ENCODE data around the gene MAN1A1.

Gene MAN1A1

GRCh38 chr6:119324718-119325117 is 24.8 kb downstream of the MAN1A1 start:
- DNase-seq, result no peak

DNA sequence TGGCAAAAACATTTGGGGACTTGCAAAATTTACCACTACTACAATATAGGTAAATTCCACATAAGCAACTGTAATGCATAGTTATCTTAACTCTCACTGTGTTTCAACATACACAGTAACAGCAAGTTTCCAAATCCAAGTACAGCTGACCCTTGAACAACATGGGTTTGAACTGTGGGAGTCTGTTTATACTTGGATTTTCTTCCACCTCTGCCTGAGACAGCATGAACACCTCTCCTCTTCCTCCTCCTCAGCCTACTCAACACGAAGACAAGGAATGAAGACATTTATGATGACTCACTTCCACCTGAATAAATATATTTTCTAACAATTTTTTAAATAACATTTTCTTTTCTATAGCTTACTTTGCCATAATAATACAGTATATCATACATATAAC is 25.6 kb downstream of the MAN1A1 start:
- DNase-seq, result no peak

GRCh38 chr6:119323478-119323877 is 26.1 kb downstream of the MAN1A1 start:
- no peak for DNase-seq

- no peak for DNase-seq
Measured at GRCh38 chr6:119322715-119323350, 26.7 kb downstream of the MAN1A1 start.

- DNase-seq, result no peak
Measured at GRCh38 chr6:119322034-119322433, 27.5 kb downstream of the MAN1A1 start.

- DNase-seq, result no peak
Measured at GRCh38 chr6:119319694-119320093, 29.9 kb downstream of the MAN1A1 start.

GRCh38 chr6:119318730-119319129 is 30.8 kb downstream of the MAN1A1 start:
- DNase-seq, result no peak

DNA sequence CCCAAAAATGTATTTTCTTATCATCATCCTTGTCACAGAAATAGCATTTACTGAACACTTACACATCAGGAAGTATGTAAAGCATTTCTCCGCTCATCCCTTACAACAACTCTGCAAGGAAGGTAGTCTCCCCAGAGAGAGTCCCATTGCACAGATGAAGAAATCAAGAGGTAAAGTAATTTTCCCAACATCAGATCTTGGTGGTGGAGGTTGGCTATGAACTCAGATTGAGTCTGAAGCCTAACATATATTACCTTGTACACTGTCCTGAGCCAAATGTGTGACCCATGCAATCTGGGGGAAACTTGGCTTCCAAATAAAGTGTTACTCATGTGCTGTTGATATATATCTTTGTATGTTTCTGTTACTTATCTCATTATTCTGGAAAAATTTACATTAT is 31.4 kb downstream of the MAN1A1 start:
- no peak for DNase-seq

DNA sequence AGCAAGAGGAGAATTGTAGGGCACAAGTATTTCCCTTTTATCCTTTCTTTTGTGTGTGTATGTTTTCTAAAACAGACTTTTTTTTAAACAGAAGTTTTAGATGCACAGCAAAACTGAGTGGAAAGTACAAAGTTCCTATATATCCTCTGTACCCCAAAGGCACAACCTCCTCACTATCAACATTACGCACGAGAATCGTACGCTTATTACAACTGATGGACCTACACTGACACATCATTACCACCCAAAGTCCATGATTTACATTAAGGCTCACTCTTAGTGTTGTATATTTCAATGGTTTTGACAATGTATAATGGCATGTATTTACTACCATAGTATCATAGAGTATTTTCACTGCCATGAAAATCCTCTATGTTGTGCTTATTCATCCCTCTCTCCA is 32.6 kb downstream of the MAN1A1 start:
- DNase-seq, result no peak

DNA sequence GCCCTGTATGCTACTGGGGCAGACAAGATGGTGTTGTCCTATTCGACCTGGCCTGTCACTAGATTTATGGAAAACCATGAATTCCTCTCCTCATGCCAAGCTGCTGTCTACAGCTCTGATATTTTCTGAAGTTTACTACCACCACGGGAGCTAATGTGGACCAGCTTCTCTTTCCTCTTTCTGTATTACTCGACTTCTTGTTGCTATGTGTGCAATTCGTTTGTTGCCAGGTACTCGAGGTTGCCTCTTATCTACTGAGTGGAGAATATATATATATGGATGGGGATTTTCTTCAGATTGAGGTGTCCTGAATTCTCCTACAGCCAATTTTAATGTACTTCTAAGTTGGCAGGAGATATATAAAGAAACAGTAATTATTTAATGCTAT is 34.7 kb downstream of the MAN1A1 start:
- no peak for DNase-seq

- DNase-seq, result no peak
Measured at GRCh38 chr6:119313937-119314884, 35.4 kb downstream of the MAN1A1 start.

GRCh38 chr6:119312875-119313338 is 36.7 kb downstream of the MAN1A1 start:
- DNase-seq, result no peak

DNA sequence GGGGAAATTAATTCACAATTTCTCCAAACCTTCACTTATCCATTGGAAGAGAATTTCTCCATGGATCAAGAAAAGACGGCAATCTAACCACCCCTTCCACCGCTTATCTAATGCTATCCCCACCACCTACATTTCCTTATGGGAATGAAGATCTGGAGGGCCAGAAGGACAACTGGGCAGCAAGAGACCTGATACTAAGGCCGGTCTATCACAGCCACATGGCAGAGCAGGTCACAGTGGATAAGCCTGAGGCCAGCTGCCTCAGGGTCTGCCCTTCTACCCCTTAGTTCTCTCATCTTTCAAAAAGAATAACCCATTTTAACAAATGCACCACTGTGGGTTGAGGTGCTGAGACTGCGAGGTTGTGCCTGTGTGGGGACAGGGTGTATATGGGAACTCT is 37.1 kb downstream of the MAN1A1 start:
- DNase-seq, result no peak

DNA sequence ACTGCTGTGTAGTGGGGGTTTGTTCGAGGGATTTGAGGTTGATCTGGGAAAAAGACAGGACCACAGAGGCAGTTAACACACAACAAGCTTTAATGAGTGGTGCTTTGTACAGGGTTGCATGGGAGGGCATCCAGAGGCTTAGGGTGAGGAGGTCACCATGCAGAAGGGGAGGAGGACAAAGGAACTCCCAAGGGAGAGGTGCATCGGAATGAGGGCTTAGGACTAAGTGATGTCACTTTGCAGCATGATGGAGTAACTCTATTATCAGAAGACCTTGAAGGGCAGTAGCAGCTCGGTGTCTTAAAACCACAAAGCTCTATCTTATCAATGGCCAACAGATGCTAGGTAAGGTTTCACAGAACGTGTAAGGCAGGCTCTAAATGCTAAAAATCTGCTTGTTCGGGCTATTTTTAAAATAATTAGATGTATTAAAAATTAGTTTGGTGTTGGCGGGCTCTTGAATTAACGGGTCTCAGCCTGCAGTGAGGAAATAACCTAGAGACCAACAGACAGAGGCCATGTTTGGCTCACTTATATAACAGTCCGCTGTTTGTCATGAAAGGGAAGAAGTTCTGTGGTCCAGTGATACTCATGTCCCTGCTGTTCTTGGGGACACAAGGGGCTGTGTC is 37.9 kb downstream of the MAN1A1 start:
- no peak for DNase-seq

DNA sequence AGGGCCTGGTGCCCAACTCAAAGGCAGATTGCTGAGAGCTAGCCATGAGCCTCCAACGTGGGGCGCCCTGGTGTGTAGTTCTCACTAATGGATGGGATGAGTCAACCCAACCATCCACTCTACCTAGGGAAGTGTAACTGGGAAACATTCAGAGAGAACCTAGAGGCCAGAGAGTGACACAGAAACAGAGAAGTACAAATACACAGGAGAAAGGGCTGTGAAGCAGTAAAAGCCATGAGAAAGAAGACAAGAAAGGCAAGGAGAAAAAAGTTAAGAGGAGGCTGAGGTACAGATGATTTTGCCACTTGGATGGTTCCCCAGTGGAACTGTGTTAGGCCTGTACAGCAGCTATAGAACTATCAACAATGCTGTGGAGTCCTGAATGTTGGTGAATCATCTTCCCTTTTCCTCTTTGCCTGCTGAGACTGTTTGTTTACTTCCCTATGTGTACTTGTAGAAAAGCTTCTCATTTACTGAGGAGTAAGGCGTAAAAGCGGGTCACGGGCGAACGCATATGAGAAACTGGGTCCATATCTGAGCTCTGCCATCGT is 39.0 kb downstream of the MAN1A1 start:
- DNase-seq, result no peak

- no peak for DNase-seq
Measured at GRCh38 chr6:119308991-119309657, 40.4 kb downstream of the MAN1A1 start.

- no peak for DNase-seq
Measured at GRCh38 chr6:119308048-119308570, 41.5 kb downstream of the MAN1A1 start.

DNA sequence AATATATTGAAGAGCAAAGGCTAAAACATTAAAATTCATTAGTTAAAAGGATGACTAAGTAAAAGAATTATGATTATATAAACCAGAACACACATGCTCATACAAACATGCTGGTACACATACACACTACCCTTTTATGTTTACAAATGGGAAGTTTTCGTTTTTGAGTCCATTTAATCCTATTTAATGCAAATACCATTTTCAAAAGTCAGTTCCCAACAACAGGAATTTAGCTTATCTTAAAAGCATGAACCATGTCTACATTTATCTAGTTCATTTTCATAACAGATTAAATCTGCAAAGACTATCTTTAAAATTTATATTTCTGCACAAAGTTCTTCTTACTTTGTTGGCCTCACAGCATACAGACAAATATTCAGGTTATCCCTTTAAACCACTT is 42.5 kb downstream of the MAN1A1 start:
- DNase-seq, result no peak

GRCh38 chr6:119306396-119306968 is 43.1 kb downstream of the MAN1A1 start:
- no peak for DNase-seq

DNA sequence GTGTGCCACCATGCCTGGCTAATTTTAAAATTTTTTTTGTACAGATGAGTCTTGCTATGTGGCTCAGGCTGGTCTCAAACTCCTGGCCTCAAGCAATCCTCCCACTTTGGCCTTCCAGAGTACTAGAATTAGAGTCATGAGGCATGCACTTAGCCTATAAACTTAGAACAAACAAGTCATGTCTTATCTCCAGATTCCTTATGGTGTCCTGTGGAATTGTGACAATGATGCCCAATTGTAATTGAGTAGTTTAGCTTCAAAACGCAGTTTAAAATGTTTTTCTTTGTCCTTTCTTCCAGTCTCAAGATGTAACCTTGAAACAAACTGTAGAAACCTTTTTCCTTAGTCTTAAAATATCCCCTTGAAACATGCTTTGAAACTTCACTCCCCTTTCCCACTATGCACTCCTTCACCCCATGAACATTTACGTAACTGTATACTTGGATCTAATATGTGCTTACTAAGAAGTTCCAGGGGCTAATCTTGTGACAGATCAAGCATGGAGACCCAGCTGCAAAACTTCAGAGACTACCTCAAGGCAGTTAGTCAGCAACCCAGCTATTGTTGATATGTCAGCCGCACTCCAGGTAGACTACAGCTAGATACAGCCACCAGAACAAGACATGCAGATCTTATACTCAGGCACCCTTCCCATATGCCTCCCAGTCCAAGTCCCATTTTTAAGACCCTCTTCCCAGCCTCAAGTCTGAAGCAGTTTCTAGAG is 46.2 kb downstream of the MAN1A1 start:
- no peak for DNase-seq

GRCh38 chr6:119301429-119301828 is 48.1 kb downstream of the MAN1A1 start:
- DNase-seq, result no peak

GRCh38 chr6:119299694-119300093 is 49.9 kb downstream of the MAN1A1 start:
- DNase-seq, result no peak

Measured in DMS 273 treated with DMSO at 0.1 percent for 48 hours (cell line).